Astrocyte (in vitro differentiated cells and primary cell): ENCODE measurements around the gene CCL11. TPM values are rescaled to one million over a fixed set of nuclear protein-coding genes. Genes with fewer than 3 reads are reported as not detected.

Experiments
- DNase-seq: peaks from one replicate; pipeline ENCODE4 v3.0.0-alpha.2; 2010; ENCODE audit warnings: low read depth
- FAIRE-seq: peaks from 2 replicates; lab custom pipeline; 2011; peaks lifted over from hg19 to GRCh38; lab: Jason Lieb, UNC
- H2AFZ ChIP-seq: 2 replicates; pipeline ENCODE4 v1.6.0; 2012; ENCODE audit warnings: low read depth, low read length, inconsistent platforms
- H3K27ac ChIP-seq: 2 replicates; pipeline ENCODE4 v1.5.1; 2011; ENCODE audit warnings: low read depth, low read length, inconsistent platforms
- H3K27me3 ChIP-seq: 2 replicates; pipeline ENCODE4 v1.6.0; 2011; ENCODE audit warnings: low read length, inconsistent platforms; ENCODE audit not compliant: insufficient read depth
- H3K36me3 ChIP-seq: 2 replicates; pipeline ENCODE4 v1.5.1; 2011; ENCODE audit warnings: low read length, inconsistent platforms; ENCODE audit not compliant: insufficient read depth
- H3K4me1 ChIP-seq: 2 replicates; pipeline ENCODE4 v1.5.1; 2011; ENCODE audit warnings: low read length, inconsistent platforms; ENCODE audit not compliant: insufficient read depth
- H3K4me2 ChIP-seq: 2 replicates; pipeline ENCODE4 v1.6.0; 2012; ENCODE audit warnings: low read length, inconsistent platforms
- H3K4me3 ChIP-seq: 2 replicates; pipeline ENCODE4 v1.5.1; 2011; ENCODE audit warnings: low read depth, mild to moderate bottlenecking, low read length, inconsistent platforms; ENCODE audit not compliant: insufficient read depth
- H3K79me2 ChIP-seq: 2 replicates; pipeline ENCODE4 v1.6.0; 2012; ENCODE audit warnings: mild to moderate bottlenecking, low read length, inconsistent platforms; ENCODE audit not compliant: insufficient read depth
- H3K9ac ChIP-seq: 2 replicates; pipeline ENCODE4 v1.6.0; 2012; ENCODE audit warnings: mild to moderate bottlenecking, low read length, inconsistent platforms
- H3K9me3 ChIP-seq: 2 replicates; pipeline ENCODE4 v1.5.1; 2012; ENCODE audit warnings: low read depth, mild to moderate bottlenecking, low read length, inconsistent platforms; ENCODE audit not compliant: insufficient read depth
- H4K20me1 ChIP-seq: 2 replicates; pipeline ENCODE4 v1.6.0; 2012; ENCODE audit warnings: low read length, inconsistent platforms; ENCODE audit not compliant: insufficient read depth
- H3K27ac Mint-ChIP-seq: one replicate; pipeline ENCODE4 v1.8.0; 2021; ENCODE audit warnings: mild to moderate bottlenecking, mixed read lengths; ENCODE audit not compliant: unreplicated experiment
- H3K27me3 Mint-ChIP-seq: one replicate; pipeline ENCODE4 v1.8.0; 2021; ENCODE audit warnings: low read depth, mixed read lengths; ENCODE audit not compliant: unreplicated experiment
- H3K36me3 Mint-ChIP-seq: one replicate; pipeline ENCODE4 v1.8.0; 2021; ENCODE audit warnings: low read depth, mixed read lengths; ENCODE audit not compliant: unreplicated experiment
- H3K4me1 Mint-ChIP-seq: one replicate; pipeline ENCODE4 v1.8.0; 2021; ENCODE audit warnings: low read depth, mixed read lengths; ENCODE audit not compliant: unreplicated experiment
- H3K4me3 Mint-ChIP-seq: one replicate; pipeline ENCODE4 v1.8.0; 2021; ENCODE audit warnings: mild to moderate bottlenecking, moderate library complexity, mixed read lengths; ENCODE audit not compliant: unreplicated experiment
- H3K9me3 Mint-ChIP-seq: one replicate; pipeline ENCODE4 v1.8.0; 2021; ENCODE audit warnings: mild to moderate bottlenecking, mixed read lengths; ENCODE audit not compliant: unreplicated experiment
- EZH2 ChIP-seq: IDR thresholded peaks from 2 replicates; pipeline ENCODE4 v1.6.1; 2012; ENCODE audit warnings: mild to moderate bottlenecking, low read length, inconsistent platforms; ENCODE audit not compliant: insufficient read depth
- total RNA-seq: library from RNA; stranded (reverse); gene quantifications from 2 replicates; pipeline ENCODE4 v1.2.1, GENCODE V29; 2021
- TF ChIP-seq, protein P1 (sequence below): IDR thresholded peaks from 2 replicates; pipeline ENCODE4 v1.5.1; 2011; ENCODE audit warnings: low read depth, mild to moderate bottlenecking, inconsistent platforms, low read length, moderate library complexity; ENCODE audit not compliant: insufficient read depth

CCL11 gene
- total RNA-seq, 1 donor from 2014 or later, result not detected

DNA sequence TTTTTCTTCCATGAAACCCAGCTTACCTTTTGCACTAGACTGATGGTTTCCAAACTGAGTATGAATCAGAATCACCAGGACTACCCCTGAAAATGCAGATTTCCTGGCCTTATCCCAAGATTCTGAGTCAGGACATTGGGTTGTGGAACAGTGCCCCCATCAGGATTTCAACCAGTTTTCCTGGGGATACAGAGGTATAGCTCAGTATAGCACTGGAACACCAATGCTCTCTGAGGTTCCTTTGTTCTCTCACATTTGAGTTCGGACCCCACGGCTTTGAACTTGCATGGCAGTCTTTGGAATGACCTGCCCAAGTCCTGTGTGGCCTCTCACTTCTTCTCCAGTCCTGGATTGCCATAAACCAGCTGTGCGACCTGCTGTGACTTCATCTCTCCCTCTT is 20.9 kb downstream of the CCL11 start:
- Histone ChIP-seq H3K9me3 (no peaks in the 10 kb centered on the region), H3K4me2 (no peak overlapping the region), H2AFZ (no peak overlapping the region), H3K36me3 (no peaks in the 10 kb centered on the region), H3K4me1 (peaks cover 8% of the 10 kb centered on the region), H3K27me3 (no peaks in the 10 kb centered on the region), H3K9ac (no peak overlapping the region), H3K27ac (no peak overlapping the region), H3K4me3 (no peak overlapping the region), H4K20me1 (no peaks in the 10 kb centered on the region), H3K79me2 (no peaks in the 10 kb centered on the region)
- H3K27ac Mint-ChIP-seq, result no peak overlapping the region
- no peak overlapping the region for H3K4me3 Mint-ChIP-seq
- FAIRE-seq (peak; percentile 80), DNase-seq (peak; percentile 67)
- H3K27me3 Mint-ChIP-seq, result peaks cover 11% of the 10 kb centered on the region
- no peaks in the 10 kb centered on the region for H3K36me3 Mint-ChIP-seq
- peaks cover 7% of the 10 kb centered on the region for H3K4me1 Mint-ChIP-seq
- TF ChIP-seq, protein P1, sequence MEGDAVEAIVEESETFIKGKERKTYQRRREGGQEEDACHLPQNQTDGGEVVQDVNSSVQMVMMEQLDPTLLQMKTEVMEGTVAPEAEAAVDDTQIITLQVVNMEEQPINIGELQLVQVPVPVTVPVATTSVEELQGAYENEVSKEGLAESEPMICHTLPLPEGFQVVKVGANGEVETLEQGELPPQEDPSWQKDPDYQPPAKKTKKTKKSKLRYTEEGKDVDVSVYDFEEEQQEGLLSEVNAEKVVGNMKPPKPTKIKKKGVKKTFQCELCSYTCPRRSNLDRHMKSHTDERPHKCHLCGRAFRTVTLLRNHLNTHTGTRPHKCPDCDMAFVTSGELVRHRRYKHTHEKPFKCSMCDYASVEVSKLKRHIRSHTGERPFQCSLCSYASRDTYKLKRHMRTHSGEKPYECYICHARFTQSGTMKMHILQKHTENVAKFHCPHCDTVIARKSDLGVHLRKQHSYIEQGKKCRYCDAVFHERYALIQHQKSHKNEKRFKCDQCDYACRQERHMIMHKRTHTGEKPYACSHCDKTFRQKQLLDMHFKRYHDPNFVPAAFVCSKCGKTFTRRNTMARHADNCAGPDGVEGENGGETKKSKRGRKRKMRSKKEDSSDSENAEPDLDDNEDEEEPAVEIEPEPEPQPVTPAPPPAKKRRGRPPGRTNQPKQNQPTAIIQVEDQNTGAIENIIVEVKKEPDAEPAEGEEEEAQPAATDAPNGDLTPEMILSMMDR, result peak; percentile 61
- TF ChIP-seq EZH2, result no peak
- no peaks in the 10 kb centered on the region for H3K9me3 Mint-ChIP-seq

DNA sequence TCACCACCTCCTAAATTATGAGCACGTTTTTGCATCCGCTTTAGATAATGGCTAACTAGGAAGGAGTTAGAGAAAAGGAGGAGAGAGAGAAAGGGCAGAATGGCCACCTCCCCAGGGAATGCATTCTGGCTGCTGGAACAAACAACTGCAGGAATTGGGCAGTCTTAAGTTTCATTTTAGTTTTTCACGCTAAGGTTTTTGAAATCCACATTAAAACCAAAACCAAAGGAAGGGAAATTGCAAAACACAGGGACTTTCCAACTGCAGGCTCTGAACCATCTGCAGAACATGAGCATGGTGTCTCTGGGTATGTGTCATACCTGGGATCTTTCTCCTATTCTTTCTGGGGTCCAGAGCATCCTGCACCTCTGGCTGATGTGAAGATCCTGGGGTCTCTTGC is 21.6 kb downstream of the CCL11 start:
- no peak overlapping the region for H3K27ac Mint-ChIP-seq
- no peaks in the 10 kb centered on the region for H3K9me3 ChIP-seq
- H3K27me3 Mint-ChIP-seq, result peaks cover 11% of the 10 kb centered on the region
- no peak overlapping the region for H3K27ac ChIP-seq
- H3K4me3 Mint-ChIP-seq, result no peak overlapping the region
- H3K27me3 ChIP-seq, result no peaks in the 10 kb centered on the region
- H3K36me3 ChIP-seq, result no peaks in the 10 kb centered on the region
- TF ChIP-seq EZH2, result no peak
- TF ChIP-seq, protein P1, result no peak
- H3K9ac ChIP-seq, result no peak overlapping the region
- H4K20me1 ChIP-seq, result no peaks in the 10 kb centered on the region
- peaks cover 1% of the 10 kb centered on the region for H3K4me1 Mint-ChIP-seq
- no peaks in the 10 kb centered on the region for H3K36me3 Mint-ChIP-seq
- H3K4me2 ChIP-seq, result no peak overlapping the region
- H3K9me3 Mint-ChIP-seq, result no peaks in the 10 kb centered on the region
- no peak for DNase-seq
- FAIRE-seq, result no peak
- peaks cover 6% of the 10 kb centered on the region for H3K4me1 ChIP-seq
- no peaks in the 10 kb centered on the region for H3K79me2 ChIP-seq
- no peak overlapping the region for H3K4me3 ChIP-seq
- no peak overlapping the region for H2AFZ ChIP-seq

DNA sequence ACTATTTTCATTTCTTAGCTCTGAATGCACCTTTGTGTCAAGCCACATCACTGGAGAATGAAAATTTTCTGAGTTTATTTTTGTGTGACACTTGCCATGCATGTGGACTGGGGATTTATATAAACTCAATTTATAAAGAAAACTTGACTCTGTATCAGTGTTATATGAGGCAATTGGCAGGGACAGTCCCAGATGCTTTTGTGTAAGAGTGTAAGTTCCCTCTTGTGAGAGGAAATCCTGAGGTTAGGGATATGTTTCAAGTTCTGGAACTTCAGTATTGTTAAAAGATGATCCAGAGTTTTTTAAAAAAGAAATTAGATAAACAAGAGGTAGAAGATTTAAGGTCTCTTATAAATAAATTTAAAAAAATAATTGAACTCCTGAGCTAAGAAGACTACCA is 22.8 kb downstream of the CCL11 start:
- peaks cover 6% of the 10 kb centered on the region for H3K4me1 ChIP-seq
- no peaks in the 10 kb centered on the region for H4K20me1 ChIP-seq
- H3K9me3 ChIP-seq, result no peaks in the 10 kb centered on the region
- H3K4me2 ChIP-seq, result no peak overlapping the region
- FAIRE-seq (no peak), DNase-seq (no peak)
- H3K79me2 ChIP-seq, result no peaks in the 10 kb centered on the region
- TF ChIP-seq, protein P1, result no peak
- TF ChIP-seq EZH2, result no peak
- H3K36me3 ChIP-seq, result no peaks in the 10 kb centered on the region
- H3K36me3 Mint-ChIP-seq, result no peaks in the 10 kb centered on the region
- peaks cover 17% of the 10 kb centered on the region for H3K27me3 Mint-ChIP-seq
- no peak overlapping the region for H3K4me3 Mint-ChIP-seq
- no peak overlapping the region for H3K9ac ChIP-seq
- peaks cover 6% of the 10 kb centered on the region for H3K27me3 ChIP-seq
- H2AFZ ChIP-seq, result no peak overlapping the region
- no peak overlapping the region for H3K27ac ChIP-seq
- no peak overlapping the region for H3K4me3 ChIP-seq
- H3K9me3 Mint-ChIP-seq, result no peaks in the 10 kb centered on the region
- H3K27ac Mint-ChIP-seq, result no peak overlapping the region
- H3K4me1 Mint-ChIP-seq, result no peaks in the 10 kb centered on the region
